Ovary (tissue), 9 donors: Measurements from ENCODE around the gene SNTA1. TPM values are rescaled to one million over a fixed set of nuclear protein-coding genes. Genes with fewer than 3 reads are reported as not detected.
"Not testable (repeated sequence)": the region's sequence is repeated elsewhere in the genome, so short reads cannot be mapped to it uniquely, and the experiment has no call there.

Experiments used
- DNase-seq, 5 donors: peaks; one replicate each; pipeline ENCODE4 v3.0.0-alpha.2; 2019 to 2020
- H3K27ac ChIP-seq, 2 donors: fragments of 200-600 bp; one replicate each; pipeline versions ENCODE4 v1.5.1 to v1.8.0; 2019 to 2022
- H3K27me3 ChIP-seq: fragments of 200-600 bp; one replicate; pipeline ENCODE4 v1.8.0; 2022
- H3K36me3 ChIP-seq: fragments of 200-600 bp; sonication (generic); one replicate; pipeline ENCODE4 v1.5.1; 2019
- H3K4me1 ChIP-seq: one replicate; pipeline ENCODE4 v1.8.1; 2013; ENCODE audit warnings: mild to moderate bottlenecking, moderate library complexity; ENCODE audit not compliant: insufficient read depth
- H3K4me3 ChIP-seq: fragments of 200-600 bp; sonication (generic); one replicate; pipeline ENCODE4 v1.5.1; 2017
- H3K9me3 ChIP-seq, 2 donors: fragments of 200-600 bp in 1 of 2; sonication (generic) in 1 of 2; one replicate each; pipeline versions ENCODE4 v1.5.1 to v1.8.1; 2013 to 2019; ENCODE audit warnings: mild to moderate bottlenecking in 1 of 2, moderate library complexity in 1 of 2
- EP300 ChIP-seq: sonication (generic); formaldehyde crosslinking; IDR thresholded peaks from one replicate; pipeline ENCODE4 v1.6.1; 2017; ENCODE audit warnings: antibody characterized with exemption
- POLR2A ChIP-seq: fragments of 450-650 bp; IDR thresholded peaks from one replicate; pipeline ENCODE4 v1.6.1; 2017; ENCODE audit warnings: antibody characterized with exemption, mild to moderate bottlenecking, moderate library complexity
- WGBS, 3 donors: extraction: QIAGEN DNeasy Blood & Tissue Kit in 1 of 3; methylation state at CpG; one replicate each; pipeline versions ENCODE4 v1.1.5 to v1.1.7; 2013 to 2017; 5-methylcytosine and 5-hydroxymethylcytosine counted together
- intact Hi-C, 4 donors: fragments of 100-400 bp; cut with DNase I; formaldehyde crosslinking; loops; one replicate each; pipeline versions ENCODE4 v1.11.0 to v1.15.1; 2022 to 2023
- polyA plus RNA-seq, 2 donors: library from polyadenylated mRNA; stranded (reverse); fragments of 200-250 nt in 1 of 2; fragments of 350-450 nt in 1 of 2; fragmentation: Illumina TruSeq in 1 of 2; extraction: RNeasy Lipid Tissue Mini Kit (QIAGEN cat#74804) in 1 of 2; gene quantifications; one replicate each; pipeline ENCODE4 v1.2.3, GENCODE V29; 2013 to 2014
- total RNA-seq, 7 donors: library from RNA; depleted of rRNA in 2 of 7; stranded (reverse); fragments of >200 nt in 2 of 7; fragmentation: NEBNext Ultra II Directional in 3 of 7; extraction: Animal tissue kit (Norgen Biotek cat#: 25700) in 3 of 7; gene quantifications; one replicate each; pipeline versions ENCODE4 v1.1.0 to v1.2.4, GENCODE V29; 2016 to 2023
- TF ChIP-seq, protein P1 (sequence below), 3 donors: fragments of 450-650 bp in 2 of 3; fragments of 200-600 bp in 1 of 3; IDR thresholded peaks; one replicate each; pipeline versions ENCODE4 v1.5.1 to v1.8.0; 2016 to 2022; ENCODE audit warnings: antibody characterized with exemption in 3 of 3, mild to moderate bottlenecking in 1 of 3
- donor health status: DM: no; HTN: no; CAD: no; lungs with moderate emphysema.
- donor health status: DM: no; HTN: no; CAD: no.
- donor health status: Bipolar disorder and iron deficiency.
- donor health status: DM: yes; HTN: yes; CAD: no.
- donor health status: DM: no; HTN: no; CAD: no.
- donor health status: DM: yes; HTN: yes; CAD: no.

The SNTA1 gene
- total and polyA plus RNA-seq, 9 donors, result 6.3 to 31.5 (median 20.2) TPM

DNA sequence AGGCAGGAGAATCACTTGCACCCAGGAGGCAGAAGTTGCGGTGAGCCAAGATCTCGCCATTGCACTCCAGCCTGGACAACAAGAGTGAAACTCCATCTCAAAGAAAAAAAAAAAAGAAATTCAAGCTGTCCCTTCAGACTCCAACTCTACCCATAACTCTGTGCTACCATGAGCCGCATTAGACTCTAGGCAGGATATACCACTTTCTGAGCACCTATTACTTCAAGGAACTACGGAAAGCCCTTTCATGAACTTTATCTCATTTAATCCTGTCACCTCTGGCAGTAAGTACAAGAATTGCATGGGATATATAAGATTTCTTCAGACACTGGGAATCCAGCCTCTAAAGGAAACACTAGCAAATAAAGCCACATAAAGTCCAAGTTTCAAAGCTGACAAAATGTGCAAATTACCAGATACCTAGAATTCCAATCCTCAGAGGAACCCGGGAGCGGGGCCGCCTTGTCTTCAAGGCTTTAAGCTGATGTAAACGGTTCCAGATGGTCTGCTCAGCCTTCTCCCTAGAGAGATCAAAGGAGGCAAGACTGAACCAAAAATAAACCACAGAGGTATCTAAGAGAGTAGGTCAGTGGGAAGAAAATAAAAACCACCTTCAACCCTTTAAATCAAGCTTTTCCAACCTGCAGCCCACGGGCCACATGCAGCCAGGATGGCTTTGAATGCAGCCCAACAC lies 51.7 kb downstream of the SNTA1 start:
- TF ChIP-seq POLR2A, result no peak
- H3K27ac ChIP-seq, result no peak overlapping the region
- intact Hi-C loops, result no loop called here
- no peak overlapping the region for H3K4me3 ChIP-seq
- no peaks in the 10 kb centered on the region for H3K9me3 ChIP-seq
- DNase-seq, result no peak
- H3K27me3 ChIP-seq, result no peaks in the 10 kb centered on the region
- 54 to 57% (median 55%) methylated on average over 9 of the region's 9 CpGs for WGBS, 3 donors
- H3K36me3 ChIP-seq, result no peaks in the 10 kb centered on the region
- H3K4me1 ChIP-seq, result no peaks in the 10 kb centered on the region

DNA sequence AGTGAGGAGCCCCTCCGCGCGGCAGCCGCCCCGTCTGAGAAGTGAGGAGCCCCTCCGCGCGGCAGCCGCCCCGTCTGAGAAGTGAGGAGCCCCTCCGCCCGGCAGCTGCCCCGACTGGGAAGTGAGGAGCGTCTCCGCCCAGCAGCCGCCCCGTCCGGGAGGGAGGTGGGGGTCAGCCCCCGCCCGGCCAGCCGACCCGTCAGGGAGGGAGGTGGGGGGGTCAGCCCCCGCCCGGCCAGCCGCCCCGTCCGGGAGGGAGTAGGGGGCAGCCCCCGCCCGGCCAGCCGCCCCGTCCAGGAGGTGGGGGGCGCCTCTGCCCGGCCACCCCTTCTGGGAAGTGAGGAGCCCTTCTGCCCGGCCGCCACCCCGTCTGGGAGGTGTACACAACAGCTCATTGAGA lies 54.2 kb downstream of the SNTA1 start:
- H3K4me1 ChIP-seq, DNase-seq, H3K4me3 ChIP-seq, intact Hi-C loops, H3K27me3 ChIP-seq, H3K27ac ChIP-seq, H3K36me3 ChIP-seq, H3K9me3 ChIP-seq: not testable (repeated sequence)
- 95 to 98% (median 96%) methylated on average over 21 to 36 of the region's 36 CpGs for WGBS, 3 donors

DNA sequence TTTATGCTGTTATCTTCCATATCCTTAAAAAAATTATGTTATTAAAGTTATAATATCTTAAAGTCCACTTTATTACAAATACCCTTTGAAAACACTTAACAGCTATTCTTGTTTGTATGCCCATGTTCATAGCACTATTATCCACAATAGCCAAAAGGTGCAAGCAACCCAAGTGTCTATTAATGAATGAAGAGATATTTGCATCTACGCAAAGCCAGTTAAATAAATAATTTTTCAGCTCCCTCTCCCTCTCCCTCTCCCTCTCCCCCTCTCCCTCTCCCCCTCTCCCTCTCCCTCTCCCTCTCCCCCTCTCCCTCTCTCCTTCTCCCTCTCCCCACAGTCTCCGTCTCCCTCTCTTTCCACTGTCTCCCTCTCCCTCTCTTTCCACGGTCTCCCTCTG lies 55.3 kb downstream of the SNTA1 start:
- Histone ChIP-seq H3K36me3 (no peaks in the 10 kb centered on the region), H3K9me3 (no peaks in the 10 kb centered on the region), H3K4me3 (no peak overlapping the region), H3K27ac (no peak overlapping the region), H3K27me3 (no peaks in the 10 kb centered on the region), H3K4me1 (no peaks in the 10 kb centered on the region)
- intact Hi-C loops, result no loop called here
- WGBS, 3 donors, result 90 to 93% (median 91%) methylated on average over 3 of the region's 3 CpGs
- no peak for DNase-seq
- no peak for TF ChIP-seq EP300
- TF ChIP-seq POLR2A, result no peak

DNA sequence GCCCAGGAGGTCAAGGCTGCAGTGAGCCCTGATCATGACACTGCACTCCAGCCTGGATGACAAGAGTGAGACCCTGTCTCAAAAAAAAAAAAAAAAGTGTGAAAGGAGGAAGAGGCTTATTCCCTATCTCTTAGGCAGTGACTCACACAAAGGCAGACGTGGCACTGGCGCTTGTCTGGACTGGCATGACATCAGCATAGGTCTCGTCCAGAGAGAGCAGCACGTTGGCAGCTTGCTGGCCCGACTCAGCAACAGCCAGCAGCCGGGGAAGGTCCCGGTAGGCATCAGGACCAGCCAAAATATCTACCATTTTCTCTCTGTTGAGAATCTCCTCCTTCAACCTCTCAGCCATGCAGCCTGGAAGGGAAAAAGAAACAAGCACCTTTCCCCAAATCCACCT lies 56.4 kb downstream of the SNTA1 start:
- Histone ChIP-seq H3K27ac (no peak overlapping the region), H3K4me3 (no peak overlapping the region), H3K4me1 (no peaks in the 10 kb centered on the region), H3K27me3 (no peaks in the 10 kb centered on the region), H3K9me3 (no peaks in the 10 kb centered on the region), H3K36me3 (no peaks in the 10 kb centered on the region)
- 82 to 87% (median 83%) methylated on average over 7 of the region's 7 CpGs for WGBS, 3 donors
- no peak for DNase-seq
- no peak for TF ChIP-seq POLR2A
- TF ChIP-seq, protein P1, sequence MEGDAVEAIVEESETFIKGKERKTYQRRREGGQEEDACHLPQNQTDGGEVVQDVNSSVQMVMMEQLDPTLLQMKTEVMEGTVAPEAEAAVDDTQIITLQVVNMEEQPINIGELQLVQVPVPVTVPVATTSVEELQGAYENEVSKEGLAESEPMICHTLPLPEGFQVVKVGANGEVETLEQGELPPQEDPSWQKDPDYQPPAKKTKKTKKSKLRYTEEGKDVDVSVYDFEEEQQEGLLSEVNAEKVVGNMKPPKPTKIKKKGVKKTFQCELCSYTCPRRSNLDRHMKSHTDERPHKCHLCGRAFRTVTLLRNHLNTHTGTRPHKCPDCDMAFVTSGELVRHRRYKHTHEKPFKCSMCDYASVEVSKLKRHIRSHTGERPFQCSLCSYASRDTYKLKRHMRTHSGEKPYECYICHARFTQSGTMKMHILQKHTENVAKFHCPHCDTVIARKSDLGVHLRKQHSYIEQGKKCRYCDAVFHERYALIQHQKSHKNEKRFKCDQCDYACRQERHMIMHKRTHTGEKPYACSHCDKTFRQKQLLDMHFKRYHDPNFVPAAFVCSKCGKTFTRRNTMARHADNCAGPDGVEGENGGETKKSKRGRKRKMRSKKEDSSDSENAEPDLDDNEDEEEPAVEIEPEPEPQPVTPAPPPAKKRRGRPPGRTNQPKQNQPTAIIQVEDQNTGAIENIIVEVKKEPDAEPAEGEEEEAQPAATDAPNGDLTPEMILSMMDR (IDR thresholded peaks at IDR 0.05), result no peak
- no peak for TF ChIP-seq EP300
- intact Hi-C loops, result no loop called here

DNA sequence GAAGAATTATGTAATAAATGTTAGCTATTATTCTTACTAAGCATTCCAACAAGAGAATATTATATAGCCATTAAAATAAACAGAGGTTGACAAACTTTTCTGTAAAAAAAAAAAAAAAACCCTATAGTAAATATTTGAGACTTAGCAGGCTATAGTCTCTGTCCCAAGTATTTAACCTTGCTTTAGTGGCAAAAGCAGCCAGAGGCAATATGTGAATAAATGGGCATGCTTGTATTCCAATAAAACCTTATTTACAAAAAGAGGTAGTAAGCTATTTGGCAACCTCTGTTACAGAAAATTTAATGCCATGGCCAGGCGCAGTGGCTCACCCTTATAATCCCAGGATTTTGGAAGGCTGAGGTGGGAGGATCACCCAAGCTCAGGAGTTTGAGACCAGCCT lies 56.9 kb downstream of the SNTA1 start:
- H3K4me1 ChIP-seq, result no peaks in the 10 kb centered on the region
- H3K36me3 ChIP-seq, result no peaks in the 10 kb centered on the region
- H3K27me3 ChIP-seq, result no peaks in the 10 kb centered on the region
- no peak overlapping the region for H3K4me3 ChIP-seq
- no peak overlapping the region for H3K27ac ChIP-seq
- H3K9me3 ChIP-seq, result no peaks in the 10 kb centered on the region
- intact Hi-C loops, result no loop called here
- WGBS, 3 donors, result 87 to 100% (median 98%) methylated on average over 1 of the region's 1 CpG
- TF ChIP-seq, protein P1 (IDR thresholded peaks at IDR 0.05), result no peak
- TF ChIP-seq EP300, result no peak
- no peak for TF ChIP-seq POLR2A
- DNase-seq, result no peak

DNA sequence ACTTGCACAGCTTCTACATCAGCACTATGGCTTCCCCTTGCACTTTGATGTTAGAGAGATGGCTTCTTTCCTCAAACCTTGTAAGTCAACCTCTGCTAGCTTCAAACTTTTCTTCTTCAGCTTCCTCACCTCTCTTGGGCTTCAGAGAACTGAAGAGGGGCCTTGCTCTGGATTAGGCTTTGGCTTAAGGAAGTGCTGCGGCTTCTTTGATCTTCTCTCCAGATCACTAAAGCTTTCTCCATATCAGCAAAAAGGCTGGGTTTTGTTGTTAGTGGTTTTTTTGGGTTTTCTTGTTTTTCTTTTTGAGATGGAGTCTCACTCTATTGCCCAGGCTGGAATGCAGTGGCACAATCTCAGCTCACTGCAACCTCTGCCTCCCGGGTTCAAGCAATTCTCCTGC lies 66.2 kb downstream of the SNTA1 start:
- 96 to 98% (median 98%) methylated on average over 2 of the region's 2 CpGs for WGBS, 3 donors
- Histone ChIP-seq H3K4me1 (no peaks in the 10 kb centered on the region), H3K9me3 (no peaks in the 10 kb centered on the region), H3K4me3 (no peak overlapping the region), H3K27me3 (no peaks in the 10 kb centered on the region), H3K36me3 (no peaks in the 10 kb centered on the region), H3K27ac (no peak overlapping the region)
- intact Hi-C loops, result no loop called here
- no peak for TF ChIP-seq EP300
- TF ChIP-seq, protein P1 (IDR thresholded peaks at IDR 0.05), result no peak
- TF ChIP-seq POLR2A, result no peak
- DNase-seq, result no peak
